HG02884 (cell line): ENCODE measurements around the gene TMEM14B.
A peak's percentile ranks its signal among the peaks of the same experiment; 100 is the strongest.
"Not testable (repeated sequence)": the region's sequence is repeated elsewhere in the genome, so short reads cannot be mapped to it uniquely, and the experiment has no call there.

Experiments used
- ATAC-seq: cut with Tn5 transposase; IDR thresholded peaks from one replicate; pipeline ENCODE4 v1.9.1; 2021; ENCODE audit warnings: mild to moderate bottlenecking, moderate library complexity; ENCODE audit not compliant: unreplicated experiment

The TMEM14B gene

GRCh38 chr6:10747251-10747972 lies at the start of gene TMEM14B:
Gene TMEM14B, plus strand, starts transcription at chr6:10747805. Its CDS starts 1,441 bp downstream, at chr6:10749246.
- peak; percentile 96 for ATAC-seq

- no peak for ATAC-seq
Observed at GRCh38 chr6:10713962-10714361, 33.6 kb upstream of the TMEM14B start.

- ATAC-seq = no peak
Observed at GRCh38 chr6:10719296-10719963, 28.2 kb upstream of the TMEM14B start.

- no peak for ATAC-seq
Observed at GRCh38 chr6:10719964-10720264, 27.7 kb upstream of the TMEM14B start.

- ATAC-seq = no peak
Observed at GRCh38 chr6:10720265-10720959, 27.2 kb upstream of the TMEM14B start.

GRCh38 chr6:10720960-10721849 lies 26.4 kb upstream of the TMEM14B start:
- ATAC-seq = not testable (repeated sequence)

- ATAC-seq = no peak
Observed at GRCh38 chr6:10721850-10722569, 25.6 kb upstream of the TMEM14B start.

- no peak for ATAC-seq
Observed at GRCh38 chr6:10722570-10722819, 25.1 kb upstream of the TMEM14B start.

GRCh38 chr6:10722820-10723566 lies 24.6 kb upstream of the TMEM14B start, which contains the start of gene TMEM14C:
Gene TMEM14C, plus strand, starts transcription at chr6:10723070. Its CDS starts 1,544 bp downstream, at chr6:10724614.
- ATAC-seq = peak; percentile 94

- no peak for ATAC-seq
Observed at GRCh38 chr6:10723567-10723881, 24.1 kb upstream of the TMEM14B start.

GRCh38 chr6:10725044-10725443 lies 22.6 kb upstream of the TMEM14B start:
- no peak for ATAC-seq

- ATAC-seq = no peak
Observed at GRCh38 chr6:10725716-10726115, 21.9 kb upstream of the TMEM14B start.

- ATAC-seq = no peak
Observed at GRCh38 chr6:10730254-10730653, 17.4 kb upstream of the TMEM14B start.

- no peak for ATAC-seq
Observed at GRCh38 chr6:10733151-10733715, 14.4 kb upstream of the TMEM14B start.

GRCh38 chr6:10733863-10734262 lies 13.7 kb upstream of the TMEM14B start:
- ATAC-seq = no peak

GRCh38 chr6:10736731-10737130 lies 10.9 kb upstream of the TMEM14B start:
- ATAC-seq = no peak

GRCh38 chr6:10740061-10740460 lies 7.5 kb upstream of the TMEM14B start:
- ATAC-seq = no peak

GRCh38 chr6:10741643-10742042 lies 6.0 kb upstream of the TMEM14B start:
- not testable (repeated sequence) for ATAC-seq

- no peak for ATAC-seq
Observed at GRCh38 chr6:10742251-10742650, 5.4 kb upstream of the TMEM14B start.

- no peak for ATAC-seq
Observed at GRCh38 chr6:10743515-10743914, 4.1 kb upstream of the TMEM14B start.
